ENCODE data around the gene RNU1-2. TPM values are rescaled to one million over a fixed set of nuclear protein-coding genes. Genes with fewer than 3 reads are reported as not detected.
"Not testable (repeated sequence)": the region's sequence is repeated elsewhere in the genome, so short reads cannot be mapped to it uniquely, and the experiment has no call there.

RNU1-2 gene
- total and polyA plus RNA-seq, 2 of the 8 experiments (the other 6 are each of a cell fraction or from before 2014, with no cell fraction given): 145 to 1,303 TPM

DNA sequence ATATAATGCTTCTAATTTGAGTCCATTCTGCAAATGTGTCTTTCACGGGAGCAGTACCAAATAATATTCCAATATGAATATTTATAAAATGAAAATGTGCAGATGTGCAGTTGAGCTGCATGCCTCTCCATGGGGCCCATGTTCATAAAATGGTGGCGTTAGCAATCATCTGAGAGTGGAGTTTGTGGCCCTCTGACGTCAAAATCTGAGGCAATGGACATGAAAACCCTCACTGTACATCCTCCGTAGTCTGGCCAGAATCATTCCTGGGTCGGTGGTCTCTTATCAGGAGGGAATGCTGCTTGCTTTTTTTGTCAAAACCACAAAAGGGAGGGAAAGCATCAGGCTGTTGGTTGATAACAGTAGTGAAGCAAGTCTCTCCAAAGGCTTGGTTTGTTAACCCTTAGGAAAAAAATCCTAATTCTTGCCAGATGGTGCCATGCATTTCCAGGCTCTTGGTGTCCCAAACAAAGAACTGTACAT lies 5.2 kb upstream of the RNU1-2 start:
- not testable (repeated sequence) for H2AFZ ChIP-seq (ENCODE audit: low read length); H3K4me2 ChIP-seq (ENCODE audit: insufficient read depth in 1 of 2, low read depth in 2 of 2, low read length in 2 of 2); H4K91ac ChIP-seq (replicated peaks; ENCODE audit: insufficient read length, low read length); H3K18ac ChIP-seq (ENCODE audit: extremely low read depth, low read length); H2BK120ac ChIP-seq (replicated peaks; ENCODE audit: low read depth, low read length); DNase-seq (ENCODE audit: low read depth in 1 of 2, low spot score in 2 of 2); H3K23me2 ChIP-seq (ENCODE audit: low read depth, low read length); H4K5ac ChIP-seq (ENCODE audit: insufficient read length, low read depth, low read length); H2BK12ac ChIP-seq (ENCODE audit: low read depth, low read length); H3K4me3 ChIP-seq (ENCODE audit: extremely low read depth in 1 of 4, insufficient read depth in 2 of 4, low read depth in 3 of 4, low read length in 4 of 4); H3K4ac ChIP-seq (replicated peaks; ENCODE audit: insufficient read length, low read depth, low read length); H3K9me3 ChIP-seq (ENCODE audit: insufficient read depth in 2 of 2, low read depth in 1 of 2, low read length in 1 of 2); H2BK20ac ChIP-seq (ENCODE audit: low read length); H3K4me1 ChIP-seq (replicated peaks in 1 of 4; ENCODE audit: control insufficient read depth in 3 of 4, insufficient read depth in 4 of 4, low read length in 3 of 4); H3K27ac ChIP-seq (ENCODE audit: low read depth, low read length); H2BK5ac ChIP-seq (ENCODE audit: low read depth, low read length); H3K14ac ChIP-seq (ENCODE audit: insufficient read length); H3K79me1 ChIP-seq (ENCODE audit: low read depth, low read length); H3K9ac ChIP-seq (replicated peaks in 1 of 4; ENCODE audit: extremely low read depth in 1 of 4, low read depth in 3 of 4, low read length in 3 of 4); H3K56ac ChIP-seq (replicated peaks; ENCODE audit: insufficient read length, low read depth, low read length); H3K36me3 ChIP-seq (ENCODE audit: control insufficient read depth in 2 of 4, insufficient read depth in 4 of 4, low read length in 3 of 4); FAIRE-seq; H2BK15ac ChIP-seq (ENCODE audit: low read length); H3K79me2 ChIP-seq (ENCODE audit: control insufficient read depth in 1 of 2, insufficient read depth in 2 of 2, low read length in 2 of 2); H2AK5ac ChIP-seq (ENCODE audit: low read depth, low read length); H4K20me1 ChIP-seq (replicated peaks in 1 of 2; ENCODE audit: control insufficient read depth in 1 of 2, insufficient read depth in 2 of 2, low read length in 2 of 2); H3K23ac ChIP-seq (ENCODE audit: insufficient read length); H4K8ac ChIP-seq (ENCODE audit: extremely low read depth, insufficient read depth, low read length); H3K27me3 ChIP-seq (replicated peaks in 1 of 4; ENCODE audit: control insufficient read depth in 3 of 4, extremely low read depth in 1 of 4, insufficient read depth in 3 of 4, low read length in 3 of 4)
- ChIA-PET CTCF (ENCODE audit: partially characterized antibody) (interaction anchor here (2.1 kb wide), 1 partner anchor 125 kb away, joined by 5 read pairs; no protein-coding TSS in a partner anchor), POLR2A (ENCODE audit: partially characterized antibody) (interaction anchor here (1.1 kb wide), 1 partner anchor 14 kb away, joined by 4 read pairs; no protein-coding TSS in a partner anchor)
- WGBS, 2 experiments (ENCODE audit: extremely low coverage in 1 of 2, insufficient coverage in 1 of 2, insufficient read length in 1 of 2, insufficient replicate concordance in 2 of 2, low coverage in 1 of 2, low lambda C conversion rate in 2 of 2, missing lambda C conversion rate in 1 of 2): 86% methylated on average over 5 of the region's 5 CpGs; no CpG with 5 or more reads in 1 of the 2 experiments

DNA sequence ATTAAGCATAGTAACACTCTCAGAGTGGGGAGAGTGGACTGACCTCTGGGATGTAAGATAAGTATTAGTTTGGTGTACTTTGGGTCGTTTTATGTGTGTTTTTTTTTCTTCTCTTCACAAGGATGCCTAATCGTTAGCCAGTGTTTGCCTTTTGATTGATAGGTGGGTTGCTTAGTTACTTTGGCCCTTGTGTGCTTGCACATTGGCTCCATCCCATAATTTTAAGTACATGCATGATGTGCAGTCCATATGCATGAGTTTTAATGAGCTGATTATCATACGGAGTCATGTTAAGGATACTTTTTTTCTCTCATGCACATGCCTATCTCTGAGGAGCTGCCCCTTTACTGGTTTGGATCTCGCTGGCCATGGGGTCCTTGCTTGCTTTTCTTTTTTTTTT lies 4.7 kb upstream of the RNU1-2 start:
- H2AFZ ChIP-seq (ENCODE audit: low read length); H3K27me3 ChIP-seq (replicated peaks in 1 of 4; ENCODE audit: control insufficient read depth in 3 of 4, extremely low read depth in 1 of 4, insufficient read depth in 3 of 4, low read length in 3 of 4); H4K91ac ChIP-seq (replicated peaks; ENCODE audit: insufficient read length, low read length); H3K79me2 ChIP-seq (ENCODE audit: control insufficient read depth in 1 of 2, insufficient read depth in 2 of 2, low read length in 2 of 2); H3K9me3 ChIP-seq (ENCODE audit: insufficient read depth in 2 of 2, low read depth in 1 of 2, low read length in 1 of 2); H3K14ac ChIP-seq (ENCODE audit: insufficient read length); H3K9ac ChIP-seq (replicated peaks in 1 of 4; ENCODE audit: extremely low read depth in 1 of 4, low read depth in 3 of 4, low read length in 3 of 4); H4K20me1 ChIP-seq (replicated peaks in 1 of 2; ENCODE audit: control insufficient read depth in 1 of 2, insufficient read depth in 2 of 2, low read length in 2 of 2); H3K23me2 ChIP-seq (ENCODE audit: low read depth, low read length); H3K4me2 ChIP-seq (ENCODE audit: insufficient read depth in 1 of 2, low read depth in 2 of 2, low read length in 2 of 2); H3K79me1 ChIP-seq (ENCODE audit: low read depth, low read length); DNase-seq (ENCODE audit: low read depth in 1 of 2, low spot score in 2 of 2); H2AK5ac ChIP-seq (ENCODE audit: low read depth, low read length); H3K4ac ChIP-seq (replicated peaks; ENCODE audit: insufficient read length, low read depth, low read length); H2BK15ac ChIP-seq (ENCODE audit: low read length); H3K18ac ChIP-seq (ENCODE audit: extremely low read depth, low read length); H3K56ac ChIP-seq (replicated peaks; ENCODE audit: insufficient read length, low read depth, low read length); H3K36me3 ChIP-seq (ENCODE audit: control insufficient read depth in 2 of 4, insufficient read depth in 4 of 4, low read length in 3 of 4); H3K23ac ChIP-seq (ENCODE audit: insufficient read length); FAIRE-seq; H2BK120ac ChIP-seq (replicated peaks; ENCODE audit: low read depth, low read length); H3K4me1 ChIP-seq (replicated peaks in 1 of 4; ENCODE audit: control insufficient read depth in 3 of 4, insufficient read depth in 4 of 4, low read length in 3 of 4); H4K5ac ChIP-seq (ENCODE audit: insufficient read length, low read depth, low read length); H4K8ac ChIP-seq (ENCODE audit: extremely low read depth, insufficient read depth, low read length); H2BK20ac ChIP-seq (ENCODE audit: low read length); H2BK12ac ChIP-seq (ENCODE audit: low read depth, low read length); H2BK5ac ChIP-seq (ENCODE audit: low read depth, low read length); H3K4me3 ChIP-seq (ENCODE audit: extremely low read depth in 1 of 4, insufficient read depth in 2 of 4, low read depth in 3 of 4, low read length in 4 of 4); H3K27ac ChIP-seq (ENCODE audit: low read depth, low read length): not testable (repeated sequence)
- POLR2A ChIA-PET (ENCODE audit: partially characterized antibody): interaction anchor here (1.1 kb wide), 1 partner anchor 14 kb away, joined by 4 read pairs; no protein-coding TSS in a partner anchor
- 85% methylated on average over 4 of the region's 4 CpGs; no CpG with 5 or more reads in 1 of the 2 experiments for whole genome bisulfite sequencing, 2 experiments (ENCODE audit: extremely low coverage in 1 of 2, insufficient coverage in 1 of 2, insufficient read length in 1 of 2, insufficient replicate concordance in 2 of 2, low coverage in 1 of 2, low lambda C conversion rate in 2 of 2, missing lambda C conversion rate in 1 of 2)
- CTCF ChIA-PET (ENCODE audit: partially characterized antibody): interaction anchor here (0.5 kb wide), 1 partner anchor 175 kb away, joined by 3 read pairs; no protein-coding TSS in a partner anchor

Data from H1 (cell line).